Lower lobe of right lung (tissue), 2 donors: Measurements from ENCODE around the gene ZFAND3. TPM values are rescaled to one million over a fixed set of nuclear protein-coding genes. Genes with fewer than 3 reads are reported as not detected.

Experiments used
- ATAC-seq, 2 donors: fragments of 200-7000 bp; cut with Tn5 transposase; one replicate each; pipeline ENCODE4 v1.9.1; 2020 to 2022; ENCODE audit warnings: mild to moderate bottlenecking in 2 of 2, moderate library complexity in 2 of 2
- DNase-seq: peaks from one replicate; pipeline ENCODE4 v3.0.0-alpha.2; 2020
- H3K27ac ChIP-seq: fragments of 200-600 bp; one replicate; pipeline ENCODE4 v1.8.0; 2022
- H3K27me3 ChIP-seq: fragments of 200-600 bp; one replicate; pipeline ENCODE4 v1.8.0; 2022; ENCODE audit warnings: low read depth
- H3K36me3 ChIP-seq: fragments of 200-600 bp; one replicate; pipeline ENCODE4 v1.8.0; 2022; ENCODE audit warnings: mild to moderate bottlenecking
- H3K4me1 ChIP-seq: fragments of 200-600 bp; one replicate; pipeline ENCODE4 v1.8.0; 2022
- H3K4me3 ChIP-seq: fragments of 200-600 bp; one replicate; pipeline ENCODE4 v1.8.0; 2022; ENCODE audit warnings: mild to moderate bottlenecking
- H3K9me3 ChIP-seq: fragments of 200-600 bp; one replicate; pipeline ENCODE4 v1.8.0; 2022
- CTCF ChIP-seq: fragments of 200-600 bp; IDR thresholded peaks from one replicate; pipeline ENCODE4 v1.8.0; 2022; ENCODE audit warnings: antibody characterized with exemption, mild to moderate bottlenecking
- intact Hi-C: fragments of 100-400 bp; cut with DNase I; formaldehyde crosslinking; loops from one replicate; pipeline ENCODE4 v1.11.0; 2022
- total RNA-seq: library from RNA; stranded (reverse); fragmentation: NEBNext Ultra II Directional; extraction: Animal tissue kit (Norgen Biotek cat#: 25700); gene quantifications from one replicate; pipeline ENCODE4 v1.2.1, GENCODE V29; 2021
- donor health status: DM: no; HTN: yes; CAD: no; lungs with severe emphysema.

Gene ZFAND3
- total RNA-seq, 1 donor from 2014 or later = 83.3 TPM

DNA sequence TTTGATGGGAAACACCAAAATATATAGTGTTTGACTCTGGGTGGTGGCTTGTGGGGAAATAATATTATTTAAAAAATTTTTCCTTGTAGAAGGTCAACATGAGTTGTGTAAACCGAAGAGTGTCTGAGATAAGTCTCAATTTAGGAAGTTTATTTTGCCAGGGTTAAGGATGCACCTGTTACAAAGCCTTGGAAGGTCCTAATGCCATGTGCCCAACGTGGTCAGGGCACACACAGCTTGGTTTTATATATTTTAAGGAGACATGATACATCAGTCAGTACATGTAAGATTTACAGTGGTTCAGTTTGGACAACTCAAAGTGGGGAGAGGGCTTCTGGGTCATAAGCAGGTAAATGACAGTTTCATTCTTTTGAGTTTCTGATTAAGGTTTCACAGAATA is 162.1 kb downstream of the ZFAND3 start:
- Histone ChIP-seq H3K27me3 (no peaks in the 10 kb centered on the region), H3K27ac (no peak overlapping the region), H3K36me3 (no peaks in the 10 kb centered on the region), H3K9me3 (no peaks in the 10 kb centered on the region), H3K4me1 (peaks cover 18% of the 10 kb centered on the region), H3K4me3 (no peak overlapping the region)
- intact Hi-C loops = no loop called here
- DNase-seq (no peak), ATAC-seq (no peak)
- no peak for TF ChIP-seq CTCF

DNA sequence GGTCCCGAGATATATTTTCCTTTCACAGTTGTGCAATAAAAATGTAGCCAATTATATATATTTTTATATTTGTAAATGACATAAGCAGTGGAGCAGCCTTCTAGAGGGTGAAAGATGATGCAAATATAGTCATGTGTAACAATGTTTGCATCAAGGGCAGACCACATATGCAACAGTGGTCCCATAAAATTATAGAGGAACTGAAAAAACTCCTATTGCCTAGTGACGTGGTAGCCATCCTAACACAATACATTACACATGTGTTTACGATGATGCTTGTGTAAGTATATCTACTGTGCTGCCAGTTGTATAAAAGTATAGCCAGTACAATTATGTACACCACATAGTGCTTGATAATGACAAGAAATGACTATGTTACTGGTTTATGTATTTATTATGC is 162.8 kb downstream of the ZFAND3 start:
- Histone ChIP-seq H3K27me3 (no peaks in the 10 kb centered on the region), H3K36me3 (no peaks in the 10 kb centered on the region), H3K9me3 (no peaks in the 10 kb centered on the region), H3K4me3 (no peak overlapping the region), H3K4me1 (peaks cover 19% of the 10 kb centered on the region), H3K27ac (no peak overlapping the region)
- no peak for DNase-seq
- no peak for TF ChIP-seq CTCF
- intact Hi-C loops = no loop called here
- ATAC-seq = peak in 1 of 2 donors; percentile 37

- H3K9me3 ChIP-seq = no peaks in the 10 kb centered on the region
- no peaks in the 10 kb centered on the region for H3K27me3 ChIP-seq
- no peak overlapping the region for H3K4me3 ChIP-seq
- TF ChIP-seq CTCF = no peak
- intact Hi-C loops = no loop called here
- DNase-seq = no peak
- H3K27ac ChIP-seq = no peak overlapping the region
- H3K4me1 ChIP-seq = peaks cover 35% of the 10 kb centered on the region
- H3K36me3 ChIP-seq = no peaks in the 10 kb centered on the region
- ATAC-seq = no peak
These were observed 164.4 kb downstream of the ZFAND3 start for GRCh38 chr6:37983720-37984501.

DNA sequence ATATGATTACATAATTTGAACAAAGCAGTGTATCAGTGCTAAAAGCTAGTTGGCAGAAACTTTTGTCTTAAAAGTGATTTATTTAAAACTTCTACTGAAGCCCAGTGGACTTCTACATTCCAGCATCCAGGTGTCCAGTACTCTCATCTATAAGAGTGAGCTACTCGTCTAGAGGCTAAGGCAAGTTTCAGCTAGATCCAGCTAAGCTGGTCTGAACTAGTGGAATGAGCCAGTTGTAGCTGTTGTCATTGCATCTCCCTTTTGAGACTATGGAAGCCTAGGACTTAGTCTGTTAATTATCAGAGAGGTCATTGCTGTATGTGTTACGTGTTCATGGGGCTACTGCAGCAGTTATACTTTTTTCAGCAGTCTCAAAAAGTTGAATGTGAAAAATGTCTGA is 165.1 kb downstream of the ZFAND3 start:
- Histone ChIP-seq H3K27me3 (no peaks in the 10 kb centered on the region), H3K27ac (no peak overlapping the region), H3K4me3 (no peak overlapping the region), H3K9me3 (no peaks in the 10 kb centered on the region), H3K4me1 (peaks cover 38% of the 10 kb centered on the region), H3K36me3 (no peaks in the 10 kb centered on the region)
- TF ChIP-seq CTCF = no peak
- DNase-seq = no peak
- intact Hi-C loops = no loop called here
- no peak for ATAC-seq

DNA sequence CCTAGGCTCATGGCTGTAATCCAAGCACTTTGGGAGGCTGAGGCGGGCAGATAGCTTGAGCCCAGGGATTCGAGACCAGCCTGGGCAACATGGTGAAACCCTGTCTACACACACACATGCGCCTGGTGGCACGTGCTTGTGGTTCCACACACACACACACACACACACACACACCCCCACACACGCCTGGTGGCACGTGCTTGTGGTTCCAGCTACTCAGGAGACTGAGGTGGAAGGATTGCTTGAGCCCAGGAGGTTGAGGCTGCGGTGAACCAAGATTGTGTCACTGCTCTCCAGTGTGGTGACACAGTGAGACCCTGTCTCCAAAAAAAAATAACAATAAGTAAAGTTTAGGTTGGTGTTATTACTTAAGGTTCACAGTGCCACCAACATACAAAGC is 165.8 kb downstream of the ZFAND3 start:
- Histone ChIP-seq H3K9me3 (no peaks in the 10 kb centered on the region), H3K36me3 (no peaks in the 10 kb centered on the region), H3K4me3 (no peak overlapping the region), H3K27me3 (no peaks in the 10 kb centered on the region), H3K4me1 (peaks cover 30% of the 10 kb centered on the region), H3K27ac (no peak overlapping the region)
- intact Hi-C loops = no loop called here
- TF ChIP-seq CTCF = no peak
- DNase-seq (no peak), ATAC-seq (no peak)
